SJSA1 (cell line): ENCODE results near the gene TNNI2. TPM values are rescaled to one million over a fixed set of nuclear protein-coding genes. Genes with fewer than 3 reads are reported as not detected.
"Not testable (repeated sequence)": the region's sequence is repeated elsewhere in the genome, so short reads cannot be mapped to it uniquely, and the experiment has no call there.

ENCODE experiments used
- DNase-seq, 2 experiments: peaks; one replicate each; pipeline ENCODE4 v3.0.0-alpha.2; 2015 to 2020; ENCODE audit warnings: low spot score in 2 of 2, low read depth in 1 of 2
- H3K27ac ChIP-seq: fragments of 250-450 bp; sonication (Bioruptor Pico); 2 replicates; pipeline ENCODE4 v1.5.1; 2020; ENCODE audit warnings: mild to moderate bottlenecking, moderate library complexity
- H3K27me3 ChIP-seq: fragments of 250-450 bp; sonication (Bioruptor Pico); replicated peaks from 2 replicates; pipeline ENCODE4 v1.5.1; 2020; ENCODE audit warnings: mild to moderate bottlenecking, moderate library complexity
- H3K36me3 ChIP-seq: fragments of 250-450 bp; sonication (Bioruptor Pico); 2 replicates; pipeline ENCODE4 v1.5.1; 2020; ENCODE audit warnings: mild to moderate bottlenecking
- H3K4me1 ChIP-seq: fragments of 250-450 bp; sonication (Bioruptor Pico); replicated peaks from 2 replicates; pipeline ENCODE4 v1.6.1; 2021; ENCODE audit warnings: mild to moderate bottlenecking
- H3K4me3 ChIP-seq: fragments of 250-450 bp; sonication (Bioruptor Pico); 2 replicates; pipeline ENCODE4 v1.5.1; 2020; ENCODE audit warnings: mild to moderate bottlenecking
- H3K9me3 ChIP-seq: fragments of 250-450 bp; sonication (Bioruptor Pico); replicated peaks from 2 replicates; pipeline ENCODE4 v1.5.1; 2020; ENCODE audit warnings: mild to moderate bottlenecking
- total RNA-seq: library from RNA; depleted of rRNA; stranded (reverse); fragments of >200 nt; shearing (Covaris generic); gene quantifications from 2 replicates; pipeline ENCODE4 v1.2.3, GENCODE V29; 2014

TNNI2 gene
- total RNA-seq, 1 experiment from 2014 or later = not detected

- not testable (repeated sequence) for DNase-seq, H3K9me3 ChIP-seq, H3K4me1 ChIP-seq, H3K4me3 ChIP-seq, H3K27me3 ChIP-seq, H3K27ac ChIP-seq, H3K36me3 ChIP-seq
Observed at GRCh38 chr11:1813356-1813755, 25.4 kb upstream of the TNNI2 start.

- no peaks in the 10 kb centered on the region; the same call in 1 of the 2 replicates for H3K27me3 ChIP-seq
- H3K36me3 ChIP-seq = no peaks in the 10 kb centered on the region
- no peak overlapping the region for H3K27ac ChIP-seq
- no peak for DNase-seq
- peaks cover 3% of the 10 kb centered on the region; the same call in 1 of the 2 replicates for H3K9me3 ChIP-seq
- H3K4me1 ChIP-seq = no peaks in the 10 kb centered on the region; the same call in 1 of the 2 replicates
- H3K4me3 ChIP-seq = no peak overlapping the region
Observed at GRCh38 chr11:1814691-1815090, 24.1 kb upstream of the TNNI2 start.

- H3K9me3 ChIP-seq = peaks cover 3% of the 10 kb centered on the region; the same call in 1 of the 2 replicates
- no peaks in the 10 kb centered on the region for H3K36me3 ChIP-seq
- DNase-seq = no peak
- no peak overlapping the region for H3K27ac ChIP-seq
- no peaks in the 10 kb centered on the region; the same call in 1 of the 2 replicates for H3K27me3 ChIP-seq
- H3K4me1 ChIP-seq = peaks cover 5% of the 10 kb centered on the region
- H3K4me3 ChIP-seq = no peak overlapping the region
Observed at GRCh38 chr11:1815311-1815710, 23.5 kb upstream of the TNNI2 start.

GRCh38 chr11:1815751-1816150 lies 23.0 kb upstream of the TNNI2 start:
- DNase-seq = no peak
- no peaks in the 10 kb centered on the region; the same call in 1 of the 2 replicates for H3K27me3 ChIP-seq

GRCh38 chr11:1817000-1817399 lies 21.8 kb upstream of the TNNI2 start:
- Histone ChIP-seq H3K4me3 (no peak overlapping the region), H3K9me3 (peaks cover 3% of the 10 kb centered on the region; the same call in 1 of the 2 replicates), H3K36me3 (no peaks in the 10 kb centered on the region), H3K27me3 (no peaks in the 10 kb centered on the region; the same call in 1 of the 2 replicates), H3K4me1 (peaks cover 17% of the 10 kb centered on the region), H3K27ac (no peak overlapping the region)
- no peak for DNase-seq

More at GRCh38 chr11:1815751-1816150, 23.0 kb upstream of the TNNI2 start:
- no peak overlapping the region for H3K4me3 ChIP-seq
- H3K9me3 ChIP-seq = peaks cover 3% of the 10 kb centered on the region; the same call in 1 of the 2 replicates
- H3K4me1 ChIP-seq = peaks cover 10% of the 10 kb centered on the region
- H3K36me3 ChIP-seq = no peaks in the 10 kb centered on the region
- no peak overlapping the region for H3K27ac ChIP-seq

- no peaks in the 10 kb centered on the region; the same call in 1 of the 2 replicates for H3K27me3 ChIP-seq
- H3K4me3 ChIP-seq = no peak overlapping the region
- H3K36me3 ChIP-seq = no peaks in the 10 kb centered on the region
- peaks cover 17% of the 10 kb centered on the region for H3K4me1 ChIP-seq
- no peak overlapping the region for H3K27ac ChIP-seq
- DNase-seq = no peak
- H3K9me3 ChIP-seq = peaks cover 3% of the 10 kb centered on the region; the same call in 1 of the 2 replicates
Observed at GRCh38 chr11:1817511-1817910, 21.3 kb upstream of the TNNI2 start.

GRCh38 chr11:1819074-1819473 lies 19.7 kb upstream of the TNNI2 start:
- Histone ChIP-seq H3K9me3 (peaks cover 3% of the 10 kb centered on the region; the same call in 1 of the 2 replicates), H3K27ac (no peak overlapping the region), H3K4me3 (no peak overlapping the region), H3K4me1 (peaks cover 17% of the 10 kb centered on the region), H3K36me3 (no peaks in the 10 kb centered on the region), H3K27me3 (no peaks in the 10 kb centered on the region; the same call in 1 of the 2 replicates)
- no peak for DNase-seq

- no peaks in the 10 kb centered on the region; the same call in 1 of the 2 replicates for H3K27me3 ChIP-seq
Observed at GRCh38 chr11:1820463-1821325, 18.1 kb upstream of the TNNI2 start.

DNA sequence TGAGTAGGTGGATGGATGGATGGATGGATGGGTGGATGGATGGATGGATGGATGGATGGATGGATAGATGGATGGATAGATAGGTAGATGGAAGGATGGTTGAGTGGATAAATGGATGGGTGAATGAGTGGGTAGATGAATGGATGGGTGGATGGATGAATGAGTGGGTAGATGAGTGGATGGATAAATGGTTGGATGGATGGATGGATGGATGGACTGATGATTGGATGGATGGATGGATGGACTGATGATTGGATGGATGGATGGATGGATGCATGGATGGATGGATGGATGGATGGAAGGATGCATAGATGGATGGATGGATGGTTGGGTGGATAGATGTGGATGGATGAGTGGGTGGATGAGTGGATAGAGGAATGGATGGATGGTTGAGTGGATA lies 17.2 kb upstream of the TNNI2 start:
- H3K36me3 ChIP-seq = no peaks in the 10 kb centered on the region
- no peak overlapping the region for H3K27ac ChIP-seq
- DNase-seq = no peak
- peaks cover 3% of the 10 kb centered on the region; the same call in 1 of the 2 replicates for H3K9me3 ChIP-seq
- H3K4me3 ChIP-seq = no peak overlapping the region
- H3K4me1 ChIP-seq = peaks cover 26% of the 10 kb centered on the region
- no peaks in the 10 kb centered on the region; the same call in 1 of the 2 replicates for H3K27me3 ChIP-seq

More at GRCh38 chr11:1820463-1821325, 18.1 kb upstream of the TNNI2 start:
- Histone ChIP-seq H3K4me1 (peaks cover 18% of the 10 kb centered on the region), H3K9me3 (peaks cover 3% of the 10 kb centered on the region; the same call in 1 of the 2 replicates), H3K4me3 (no peak overlapping the region), H3K36me3 (no peaks in the 10 kb centered on the region), H3K27ac (no peak overlapping the region)
- peak in 1 of 2 experiments; percentile 43 for DNase-seq

DNA sequence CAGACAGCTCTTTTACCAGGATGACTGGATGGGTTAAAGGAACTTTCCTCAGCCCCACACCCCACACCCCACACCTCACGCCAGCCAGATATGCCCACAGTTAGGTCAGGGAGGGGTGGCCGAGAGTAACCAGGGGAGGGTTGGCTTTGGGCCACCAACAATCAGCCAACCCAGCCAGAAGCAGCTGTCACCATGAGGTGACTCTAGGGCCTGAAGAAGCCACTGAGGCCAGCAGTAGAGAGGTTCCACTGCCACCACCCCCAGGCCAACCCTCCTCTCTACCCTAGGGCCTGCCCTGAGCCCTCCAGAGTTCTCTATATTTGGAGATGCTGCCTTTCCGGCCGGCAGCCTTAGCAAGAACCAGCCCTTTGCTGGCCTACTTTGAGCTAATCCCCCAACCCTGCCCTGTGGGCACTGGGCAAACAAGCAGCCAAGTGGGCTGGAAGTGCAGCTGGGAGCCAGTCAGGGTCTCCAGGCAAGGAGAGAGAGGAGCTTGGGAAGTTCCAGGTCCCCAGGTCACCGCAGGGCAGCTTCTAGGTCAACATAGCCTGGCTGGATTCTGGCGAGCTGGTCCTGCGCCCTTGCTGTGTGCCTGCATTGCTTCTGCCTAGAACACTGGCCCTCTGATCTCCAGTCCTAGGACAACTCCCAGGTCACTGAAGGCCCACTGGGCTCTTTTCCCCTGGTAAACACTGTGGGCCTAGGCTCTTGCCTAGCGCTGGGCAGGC lies 16.0 kb upstream of the TNNI2 start:
- Histone ChIP-seq H3K36me3 (no peaks in the 10 kb centered on the region), H3K4me1 (peaks cover 39% of the 10 kb centered on the region), H3K4me3 (no peak overlapping the region), H3K9me3 (peaks cover 3% of the 10 kb centered on the region; the same call in 1 of the 2 replicates), H3K27me3 (no peaks in the 10 kb centered on the region; the same call in 1 of the 2 replicates), H3K27ac (no peak overlapping the region)
- DNase-seq = no peak

DNA sequence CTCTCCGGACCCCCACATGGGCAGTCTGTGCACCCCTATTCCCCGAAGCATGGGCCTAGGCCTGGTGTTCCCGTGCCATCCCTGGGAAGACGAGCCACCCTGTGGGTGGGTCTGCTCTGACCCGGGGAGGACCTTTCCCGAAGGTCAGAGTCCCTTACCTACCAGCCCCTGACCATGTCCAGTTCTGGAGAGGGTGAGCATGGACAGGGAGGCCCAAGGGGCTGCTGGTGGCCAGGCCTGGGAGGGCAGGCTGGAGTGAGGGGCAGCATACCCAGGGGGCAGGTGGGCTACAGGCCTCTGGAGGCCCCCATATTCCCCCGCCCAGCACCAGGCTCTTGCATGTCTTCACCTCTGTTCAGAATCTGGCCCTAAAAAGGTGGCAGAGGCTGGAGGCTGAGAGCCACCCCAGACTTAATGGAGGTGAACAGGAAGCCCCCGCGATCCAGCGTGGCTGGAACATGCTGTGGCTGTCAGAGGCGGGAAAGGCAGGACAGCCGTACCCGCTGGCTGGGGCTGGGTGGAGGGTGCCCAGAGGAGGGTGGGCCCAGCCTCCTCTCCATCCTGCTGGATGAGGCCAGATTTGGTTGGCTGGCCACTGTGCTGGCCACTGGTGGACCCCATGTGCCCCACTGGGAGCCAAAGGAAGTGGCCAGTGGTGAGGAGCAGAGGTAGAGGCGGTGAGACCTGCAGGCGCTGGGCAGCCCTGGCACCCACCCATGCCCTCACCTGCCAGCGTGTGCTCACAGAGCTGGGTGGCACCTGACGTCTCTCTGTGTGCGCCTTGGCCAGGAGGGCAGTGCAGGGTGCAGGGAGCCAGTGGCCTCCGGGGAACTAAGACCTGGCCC lies 15.2 kb upstream of the TNNI2 start:
- no peaks in the 10 kb centered on the region for H3K36me3 ChIP-seq
- peaks cover 47% of the 10 kb centered on the region for H3K4me1 ChIP-seq
- H3K4me3 ChIP-seq = no peak overlapping the region
- no peak for DNase-seq
- no peaks in the 10 kb centered on the region for H3K27me3 ChIP-seq
- peaks cover 3% of the 10 kb centered on the region; the same call in 1 of the 2 replicates for H3K9me3 ChIP-seq
- H3K27ac ChIP-seq = no peak overlapping the region

DNA sequence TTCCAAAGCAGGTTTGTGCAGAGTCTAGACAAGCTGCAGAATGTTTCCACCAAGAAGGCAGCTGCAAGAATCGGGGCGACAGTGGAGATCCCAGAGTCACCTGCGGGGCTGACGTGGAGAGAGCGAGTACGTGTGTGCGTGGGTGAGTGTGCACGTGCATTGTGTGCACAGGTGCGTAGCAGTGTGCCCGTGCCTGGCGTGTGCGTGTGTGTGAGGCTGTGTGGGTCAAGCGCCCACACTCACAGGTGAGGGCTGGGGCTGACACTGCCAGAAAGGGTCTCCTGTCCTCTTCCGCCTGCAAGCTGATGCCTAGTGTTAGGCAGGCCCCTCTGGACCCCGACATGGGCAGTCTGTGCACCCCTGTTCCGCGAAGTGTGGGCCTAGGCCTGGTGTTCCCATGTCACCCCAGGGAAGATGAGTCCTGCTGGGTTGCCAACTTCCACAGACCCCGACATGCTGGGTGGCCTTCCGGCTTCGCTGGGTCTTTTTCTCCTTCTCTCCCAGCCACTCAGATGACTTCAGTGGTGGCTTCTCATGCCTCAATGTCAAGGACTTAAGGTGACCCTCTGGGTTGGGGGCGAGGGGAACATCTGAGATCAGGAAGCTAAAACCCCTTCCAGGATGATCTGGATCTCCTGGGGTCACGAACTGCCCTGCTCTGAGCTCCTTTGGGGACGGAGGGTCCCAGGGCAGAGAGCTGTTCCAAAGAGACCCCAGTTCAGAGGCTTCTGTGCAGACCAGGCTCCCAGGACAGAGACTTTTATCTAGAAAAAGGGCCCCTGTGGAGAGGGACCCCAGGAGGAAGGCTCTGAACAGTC lies 14.4 kb upstream of the TNNI2 start:
- H3K27me3 ChIP-seq = no peaks in the 10 kb centered on the region
- H3K36me3 ChIP-seq = no peaks in the 10 kb centered on the region
- DNase-seq = no peak
- peaks cover 55% of the 10 kb centered on the region for H3K4me1 ChIP-seq
- no peak overlapping the region for H3K4me3 ChIP-seq
- H3K9me3 ChIP-seq = no peaks in the 10 kb centered on the region
- no peak overlapping the region for H3K27ac ChIP-seq
